Activated CD4-positive, alpha-beta T cell treated with anti-CD3 and anti-CD28 coated beads for 36 hours (primary cell): ENCODE measurements around the gene CD44. TPM values are rescaled to one million over a fixed set of nuclear protein-coding genes. Genes with fewer than 3 reads are reported as not detected.
"Not testable (repeated sequence)": the region's sequence is repeated elsewhere in the genome, so short reads cannot be mapped to it uniquely, and the experiment has no call there.

ENCODE experiments used
- ATAC-seq: fragments of 200-7000 bp; cut with Tn5 transposase; one replicate; pipeline ENCODE4 v1.10.0; 2021; ENCODE audit warnings: mild to moderate bottlenecking, moderate library complexity
- CTCF ChIA-PET: fragments of 350-600 bp; sonication (Branson Sonifier 250); formaldehyde crosslinking; loops from one replicate; lab custom pipeline; 2021; ENCODE audit warnings: antibody characterized with exemption; lab: Charles Lee
- POLR2A ChIA-PET: fragments of 350-600 bp; sonication (Branson Sonifier 250); formaldehyde crosslinking; loops from one replicate; lab custom pipeline; 2021; ENCODE audit warnings: antibody characterized with exemption, inconsistent platforms; lab: Charles Lee
- DNase-seq: peaks from one replicate; pipeline ENCODE4 v3.0.0-alpha.2; 2020
- H3K27ac Mint-ChIP-seq: one replicate; pipeline ENCODE4 v1.8.0; 2021; ENCODE audit warnings: mixed read lengths
- H3K27me3 Mint-ChIP-seq: one replicate; pipeline ENCODE4 v1.8.0; 2021; ENCODE audit warnings: mixed read lengths
- H3K36me3 Mint-ChIP-seq: one replicate; pipeline ENCODE4 v1.8.0; 2021; ENCODE audit warnings: low read depth, mixed read lengths
- H3K4me1 Mint-ChIP-seq: one replicate; pipeline ENCODE4 v1.8.0; 2021; ENCODE audit warnings: mixed read lengths
- H3K4me3 Mint-ChIP-seq: one replicate; pipeline ENCODE4 v1.8.0; 2021; ENCODE audit warnings: mild to moderate bottlenecking, moderate library complexity, mixed read lengths
- H3K9me3 Mint-ChIP-seq: one replicate; pipeline ENCODE4 v1.8.0; 2021; ENCODE audit warnings: low read depth, mixed read lengths
- intact Hi-C, 2 experiments: fragments of 100-400 bp; cut with DNase I in 1 of 2; cut with micrococcal nuclease in 1 of 2; formaldehyde crosslinking; loops; one replicate each; pipeline versions ENCODE4 v1.14.2 to v1.15.1; 2022 to 2024; cut with DNase I, micrococcal nuclease
- total RNA-seq, 2 experiments: library from RNA; stranded (reverse); gene quantifications; one replicate each; pipeline ENCODE4 v1.2.3, GENCODE V29; 2021

CD44 gene
- total RNA-seq: 100 to 1,000 TPM; 357 to 435 TPM

- Mint-ChIP-seq H3K4me3 (peak within 1 kb of the TSS; percentile 83), H3K9me3 (no peaks in the 10 kb centered on the region), H3K27ac (peak within 1 kb of the TSS; percentile 93), H3K36me3 (peaks cover 43% of the 10 kb centered on the region), H3K4me1 (peaks cover 52% of the 10 kb centered on the region), H3K27me3 (no peaks in the 10 kb centered on the region)
- CTCF ChIA-PET: interaction anchor here (0.6 to 3.5 kb wide), 10 partner anchors 15 to 214 kb away, joined by 3 to 19 read pairs (median 3); no protein-coding TSS in a partner anchor
- intact Hi-C loops: loop anchor here (1.0 to 2.0 kb wide), 2 partner anchors 99 to 222 kb away; partner anchors contain the start of genes APIP (in 1 of the 2) and PDHX (in 1 of the 2)
- ATAC-seq (peak; percentile 67), DNase-seq (peak; percentile 83)
- POLR2A ChIA-PET: interaction anchor here (0.6 to 3.7 kb wide), 13 partner anchors 8 to 140 kb away, joined by 3 to 29 read pairs (median 5); no protein-coding TSS in a partner anchor
These were observed at the start of gene CD44 for GRCh38 chr11:35138943-35139721. CD44 (plus strand) TSS chr11:35139171; CDS start chr11:35139304, 133 bp downstream.

- ChIA-PET POLR2A (interaction anchor here (0.6 kb wide), 1 partner anchor 76 kb away, joined by 3 read pairs; no protein-coding TSS in a partner anchor), CTCF (no interaction called here)
- no peaks in the 10 kb centered on the region for H3K27me3 Mint-ChIP-seq
These were observed 49.3 kb upstream of the CD44 start for GRCh38 chr11:35089666-35090065.

GRCh38 chr11:35090125-35090524 is 48.8 kb upstream of the CD44 start:
- CTCF ChIA-PET: no interaction called here
- Mint-ChIP-seq H3K9me3 (peaks cover 5% of the 10 kb centered on the region), H3K27ac (no peak overlapping the region), H3K4me3 (no peak overlapping the region), H3K4me1 (peaks cover 59% of the 10 kb centered on the region), H3K36me3 (peaks cover 5% of the 10 kb centered on the region), H3K27me3 (no peaks in the 10 kb centered on the region)
- POLR2A ChIA-PET: no interaction called here
- DNase-seq (no peak), ATAC-seq (no peak)
- intact Hi-C loops: no loop called here

More at GRCh38 chr11:35089666-35090065, 49.3 kb upstream of the CD44 start:
- ATAC-seq (no peak), DNase-seq (no peak)
- Mint-ChIP-seq H3K36me3 (peaks cover 2% of the 10 kb centered on the region), H3K4me3 (no peak overlapping the region), H3K27ac (no peak overlapping the region), H3K9me3 (peaks cover 5% of the 10 kb centered on the region), H3K4me1 (peaks cover 64% of the 10 kb centered on the region)
- intact Hi-C loops: no loop called here

- ATAC-seq, POLR2A ChIA-PET: not testable (repeated sequence)
- peaks cover 57% of the 10 kb centered on the region for H3K4me1 Mint-ChIP-seq
These were observed 48.0 kb upstream of the CD44 start for GRCh38 chr11:35090991-35091390.

GRCh38 chr11:35096723-35097122 is 42.2 kb upstream of the CD44 start:
- Mint-ChIP-seq H3K4me1 (peaks cover 13% of the 10 kb centered on the region), H3K27me3 (no peaks in the 10 kb centered on the region), H3K9me3 (peaks cover 4% of the 10 kb centered on the region), H3K27ac (no peak overlapping the region), H3K4me3 (no peak overlapping the region), H3K36me3 (peaks cover 5% of the 10 kb centered on the region)
- POLR2A ChIA-PET: no interaction called here
- CTCF ChIA-PET: no interaction called here
- ATAC-seq (no peak), DNase-seq (no peak)
- intact Hi-C loops: no loop called here

More at GRCh38 chr11:35090991-35091390, 48.0 kb upstream of the CD44 start:
- H3K36me3 Mint-ChIP-seq, DNase-seq, H3K4me3 Mint-ChIP-seq, intact Hi-C loops, H3K9me3 Mint-ChIP-seq, H3K27me3 Mint-ChIP-seq, H3K27ac Mint-ChIP-seq: not testable (repeated sequence)
- CTCF ChIA-PET: interaction anchor here (1.1 to 1.2 kb wide), 2 partner anchors 35 to 91 kb away, joined by 3 to 4 read pairs; no protein-coding TSS in a partner anchor

- DNase-seq: no peak
- H3K27ac Mint-ChIP-seq: peak overlapping the region; percentile 2
- H3K36me3 Mint-ChIP-seq: peaks cover 3% of the 10 kb centered on the region
- ChIA-PET POLR2A (no interaction called here), CTCF (interaction anchor here (0.8 to 1.3 kb wide), 3 partner anchors 9 to 27 kb away, joined by 3 to 4 read pairs (median 4); no protein-coding TSS in a partner anchor)
- no peaks in the 10 kb centered on the region for H3K9me3 Mint-ChIP-seq
- intact Hi-C loops: no loop called here
- H3K4me1 Mint-ChIP-seq: peaks cover 8% of the 10 kb centered on the region
- no peaks in the 10 kb centered on the region for H3K27me3 Mint-ChIP-seq
- no peak for ATAC-seq
- H3K4me3 Mint-ChIP-seq: no peak overlapping the region
These were observed 41.0 kb upstream of the CD44 start for GRCh38 chr11:35097814-35098455.

GRCh38 chr11:35098855-35099254 is 40.1 kb upstream of the CD44 start:
- H3K4me3 Mint-ChIP-seq: no peak overlapping the region

GRCh38 chr11:35099278-35100012 is 39.5 kb upstream of the CD44 start:
- H3K9me3 Mint-ChIP-seq: no peaks in the 10 kb centered on the region
- DNase-seq (no peak), ATAC-seq (no peak)
- peaks cover 8% of the 10 kb centered on the region for H3K4me1 Mint-ChIP-seq
- no peak overlapping the region for H3K27ac Mint-ChIP-seq
- H3K36me3 Mint-ChIP-seq: peaks cover 3% of the 10 kb centered on the region
- intact Hi-C loops: no loop called here
- H3K4me3 Mint-ChIP-seq: no peak overlapping the region
- H3K27me3 Mint-ChIP-seq: no peaks in the 10 kb centered on the region
- CTCF ChIA-PET: no interaction called here
- POLR2A ChIA-PET: no interaction called here

More at GRCh38 chr11:35098855-35099254, 40.1 kb upstream of the CD44 start:
- H3K9me3 Mint-ChIP-seq: no peaks in the 10 kb centered on the region
- no peak for DNase-seq
- no peak overlapping the region for H3K27ac Mint-ChIP-seq
- no peak for ATAC-seq
- H3K4me1 Mint-ChIP-seq: peaks cover 8% of the 10 kb centered on the region
- POLR2A ChIA-PET: no interaction called here
- peaks cover 3% of the 10 kb centered on the region for H3K36me3 Mint-ChIP-seq
- CTCF ChIA-PET: no interaction called here
- intact Hi-C loops: no loop called here
- H3K27me3 Mint-ChIP-seq: no peaks in the 10 kb centered on the region

- ATAC-seq: no peak
- intact Hi-C loops: no loop called here
- ChIA-PET POLR2A (no interaction called here), CTCF (interaction anchor here (0.7 kb wide), 1 partner anchor 84 kb away, joined by 3 read pairs; no protein-coding TSS in a partner anchor)
- Mint-ChIP-seq H3K27ac (no peak overlapping the region), H3K4me3 (no peak overlapping the region), H3K27me3 (no peaks in the 10 kb centered on the region), H3K36me3 (peaks cover under 1% of the 10 kb centered on the region), H3K4me1 (peaks cover 8% of the 10 kb centered on the region), H3K9me3 (no peaks in the 10 kb centered on the region)
- DNase-seq: no peak
These were observed 39.0 kb upstream of the CD44 start for GRCh38 chr11:35100013-35100383.

GRCh38 chr11:35101223-35101622 is 37.7 kb upstream of the CD44 start:
- intact Hi-C loops: no loop called here
- ATAC-seq (no peak), DNase-seq (no peak)
- H3K27me3 Mint-ChIP-seq: no peaks in the 10 kb centered on the region
- ChIA-PET CTCF (interaction anchor here (0.8 to 2.3 kb wide), 3 partner anchors 88 to 174 kb away, joined by 3 to 6 read pairs (median 4); no protein-coding TSS in a partner anchor), POLR2A (no interaction called here)
- no peak overlapping the region for H3K27ac Mint-ChIP-seq
- H3K4me3 Mint-ChIP-seq: no peak overlapping the region
- H3K9me3 Mint-ChIP-seq: no peaks in the 10 kb centered on the region
- no peaks in the 10 kb centered on the region for H3K36me3 Mint-ChIP-seq
- peaks cover 9% of the 10 kb centered on the region for H3K4me1 Mint-ChIP-seq

GRCh38 chr11:35102267-35102666 is 36.7 kb upstream of the CD44 start:
- intact Hi-C loops: no loop called here
- Mint-ChIP-seq H3K4me3 (no peak overlapping the region), H3K27me3 (no peaks in the 10 kb centered on the region), H3K36me3 (no peaks in the 10 kb centered on the region), H3K9me3 (no peaks in the 10 kb centered on the region), H3K27ac (no peak overlapping the region), H3K4me1 (peaks cover 19% of the 10 kb centered on the region)
- no peak for DNase-seq
- POLR2A ChIA-PET: no interaction called here
- CTCF ChIA-PET: interaction anchor here (2.3 kb wide), 1 partner anchor 176 kb away, joined by 6 read pairs; no protein-coding TSS in a partner anchor
- ATAC-seq: no peak
